Measurements from ENCODE around the gene SLC30A3.

SLC30A3 gene

DNA sequence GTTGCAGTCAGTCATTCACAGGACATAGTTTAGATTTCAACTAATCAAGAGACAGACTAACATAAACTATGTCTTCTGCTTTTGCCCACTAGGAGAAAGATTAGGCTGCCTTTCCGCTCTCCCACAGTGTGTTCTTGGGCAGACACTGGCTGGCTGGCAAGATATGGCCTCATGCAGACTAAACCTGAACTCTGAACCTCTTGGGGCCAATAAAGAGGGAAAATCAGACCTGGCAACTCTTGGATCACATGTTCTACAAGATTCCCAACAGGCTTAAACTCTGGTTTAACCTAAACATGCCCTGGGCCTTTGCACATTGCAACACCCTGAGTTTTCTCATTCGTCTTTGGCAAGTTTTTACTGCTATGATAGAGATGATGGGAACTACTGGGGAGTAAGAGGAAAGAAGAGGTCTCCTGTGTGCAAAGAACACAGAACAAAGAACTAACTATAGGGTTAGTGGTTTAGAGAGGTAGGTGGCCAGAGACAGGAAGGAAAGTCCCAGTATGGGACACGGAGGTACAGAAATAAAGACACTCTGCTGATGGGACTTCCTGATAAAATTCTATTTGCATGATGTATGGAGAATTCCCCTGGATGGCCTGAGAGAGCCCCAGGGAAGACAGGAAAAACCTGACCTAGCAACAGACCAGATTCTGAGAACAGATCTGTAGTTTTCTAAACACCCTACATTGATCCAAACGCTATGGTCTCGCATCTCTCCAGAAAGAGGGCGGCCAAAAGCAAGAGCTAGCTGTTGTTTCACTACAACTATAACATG lies 53.0 kb downstream of the SLC30A3 start:
- peak; percentile 61 for DNase-seq (ENCODE audit: low spot score)
- TF ChIP-seq, protein P1, sequence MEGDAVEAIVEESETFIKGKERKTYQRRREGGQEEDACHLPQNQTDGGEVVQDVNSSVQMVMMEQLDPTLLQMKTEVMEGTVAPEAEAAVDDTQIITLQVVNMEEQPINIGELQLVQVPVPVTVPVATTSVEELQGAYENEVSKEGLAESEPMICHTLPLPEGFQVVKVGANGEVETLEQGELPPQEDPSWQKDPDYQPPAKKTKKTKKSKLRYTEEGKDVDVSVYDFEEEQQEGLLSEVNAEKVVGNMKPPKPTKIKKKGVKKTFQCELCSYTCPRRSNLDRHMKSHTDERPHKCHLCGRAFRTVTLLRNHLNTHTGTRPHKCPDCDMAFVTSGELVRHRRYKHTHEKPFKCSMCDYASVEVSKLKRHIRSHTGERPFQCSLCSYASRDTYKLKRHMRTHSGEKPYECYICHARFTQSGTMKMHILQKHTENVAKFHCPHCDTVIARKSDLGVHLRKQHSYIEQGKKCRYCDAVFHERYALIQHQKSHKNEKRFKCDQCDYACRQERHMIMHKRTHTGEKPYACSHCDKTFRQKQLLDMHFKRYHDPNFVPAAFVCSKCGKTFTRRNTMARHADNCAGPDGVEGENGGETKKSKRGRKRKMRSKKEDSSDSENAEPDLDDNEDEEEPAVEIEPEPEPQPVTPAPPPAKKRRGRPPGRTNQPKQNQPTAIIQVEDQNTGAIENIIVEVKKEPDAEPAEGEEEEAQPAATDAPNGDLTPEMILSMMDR (IDR thresholded peaks at IDR 0.05; ENCODE audit: extremely low read depth, insufficient read depth, missing control alignments) = no peak
- in situ Hi-C loops (cut with MboI; ENCODE audit: low pct_unique_long_range_greater_than_20kb, low sequenced_read_pairs, unreplicated experiment) = no loop called here

DNA sequence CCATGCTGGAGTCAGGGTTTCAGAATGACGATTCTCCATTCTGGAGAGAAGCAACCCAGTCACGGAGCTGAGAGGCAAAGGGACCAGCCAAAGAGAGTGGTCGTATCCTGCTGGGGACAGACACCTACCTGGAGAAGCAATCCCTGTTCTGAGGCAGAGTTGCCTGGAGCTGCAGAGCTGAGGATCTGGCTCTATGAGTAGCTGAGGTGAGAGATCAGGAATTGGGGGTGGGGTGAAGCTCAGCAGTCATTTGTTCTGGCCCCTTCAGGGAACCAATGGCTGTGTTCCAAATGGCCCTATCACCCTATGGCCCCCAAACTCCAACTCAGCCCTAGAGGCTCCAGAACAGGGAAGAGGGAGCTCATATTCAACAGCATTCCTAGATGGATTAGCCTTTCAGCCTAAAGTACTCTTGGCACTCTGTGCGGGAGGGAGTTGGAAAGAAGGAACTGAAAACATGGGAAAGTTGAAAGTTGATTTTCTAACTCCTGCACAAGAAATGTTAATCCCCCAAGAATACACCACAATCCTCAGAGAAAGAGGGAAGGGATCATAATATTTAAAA lies 54.3 kb downstream of the SLC30A3 start:
- TF ChIP-seq, protein P1 (IDR thresholded peaks at IDR 0.05; ENCODE audit: extremely low read depth, insufficient read depth, missing control alignments) = no peak
- no peak for DNase-seq (ENCODE audit: low spot score)
- in situ Hi-C loops (cut with MboI; ENCODE audit: low pct_unique_long_range_greater_than_20kb, low sequenced_read_pairs, unreplicated experiment) = no loop called here

DNA sequence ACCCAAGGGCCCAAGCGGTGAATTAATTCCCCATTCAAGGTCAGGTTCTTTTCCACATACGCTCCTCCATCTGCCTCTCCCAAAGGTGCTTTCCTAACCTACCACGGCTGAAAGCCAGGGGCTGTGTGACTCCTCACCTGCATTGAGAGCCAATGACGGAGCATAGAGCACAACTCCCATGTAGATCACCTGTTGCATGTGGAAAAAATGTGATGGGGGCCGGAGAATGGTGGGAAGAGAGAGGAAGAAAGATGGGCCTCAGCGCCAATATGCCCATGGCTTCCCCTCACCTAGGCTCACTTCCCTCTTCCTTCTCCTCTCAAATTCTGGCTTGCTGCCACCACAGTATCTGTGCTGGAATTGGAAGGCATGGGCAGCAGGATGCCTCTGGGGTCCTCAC lies 56.5 kb downstream of the SLC30A3 start:
- in situ Hi-C loops (cut with MboI; ENCODE audit: low pct_unique_long_range_greater_than_20kb, low sequenced_read_pairs, unreplicated experiment) = no loop called here
- TF ChIP-seq, protein P1 (IDR thresholded peaks at IDR 0.05; ENCODE audit: extremely low read depth, insufficient read depth, missing control alignments) = no peak
- DNase-seq (ENCODE audit: low spot score) = no peak

DNA sequence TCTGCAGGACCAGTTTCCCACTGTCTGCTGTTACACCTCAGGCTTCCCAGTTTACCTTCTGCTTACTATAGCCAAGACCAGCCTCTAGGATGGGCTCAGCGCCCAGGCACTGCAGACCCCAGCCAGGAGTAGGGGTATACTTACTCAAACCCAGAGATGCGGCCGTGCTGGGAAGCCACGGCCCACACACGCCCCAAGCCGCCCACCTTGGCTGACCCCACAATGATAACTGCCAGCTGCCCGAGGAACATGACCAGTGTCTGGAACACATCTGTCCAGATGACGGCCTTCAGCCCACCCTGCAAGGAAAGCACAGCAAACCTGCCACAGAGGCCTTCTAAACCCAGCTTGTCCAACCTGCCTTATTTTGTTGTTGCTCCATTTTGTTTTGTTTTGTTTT lies 57.6 kb downstream of the SLC30A3 start:
- in situ Hi-C loops (cut with MboI; ENCODE audit: low pct_unique_long_range_greater_than_20kb, low sequenced_read_pairs, unreplicated experiment) = no loop called here
- DNase-seq (ENCODE audit: low spot score) = no peak
- TF ChIP-seq, protein P1 (IDR thresholded peaks at IDR 0.05; ENCODE audit: extremely low read depth, insufficient read depth, missing control alignments) = no peak

DNA sequence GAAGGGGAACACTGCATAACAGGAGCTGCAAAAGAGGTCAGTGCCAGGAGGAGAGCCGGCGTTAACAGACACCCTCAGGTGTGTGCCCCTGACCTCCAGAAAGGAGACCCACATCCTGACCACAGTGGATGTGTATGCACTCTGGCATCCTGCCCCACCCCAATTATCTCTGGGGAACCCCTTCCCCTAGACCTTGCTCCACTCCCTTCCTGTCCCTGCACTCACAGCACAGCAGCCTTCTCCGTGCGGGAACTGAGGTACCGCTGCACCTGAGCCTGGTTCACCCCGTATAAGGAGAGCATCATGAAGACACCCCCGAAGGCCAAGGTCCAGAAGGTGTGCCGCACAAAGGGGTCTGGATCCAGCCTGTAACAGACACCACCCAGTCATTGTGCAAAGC lies 58.3 kb downstream of the SLC30A3 start:
- DNase-seq (ENCODE audit: low spot score) = no peak
- TF ChIP-seq, protein P1 (IDR thresholded peaks at IDR 0.05; ENCODE audit: extremely low read depth, insufficient read depth, missing control alignments) = no peak
- in situ Hi-C loops (cut with MboI; ENCODE audit: low pct_unique_long_range_greater_than_20kb, low sequenced_read_pairs, unreplicated experiment) = no loop called here

DNA sequence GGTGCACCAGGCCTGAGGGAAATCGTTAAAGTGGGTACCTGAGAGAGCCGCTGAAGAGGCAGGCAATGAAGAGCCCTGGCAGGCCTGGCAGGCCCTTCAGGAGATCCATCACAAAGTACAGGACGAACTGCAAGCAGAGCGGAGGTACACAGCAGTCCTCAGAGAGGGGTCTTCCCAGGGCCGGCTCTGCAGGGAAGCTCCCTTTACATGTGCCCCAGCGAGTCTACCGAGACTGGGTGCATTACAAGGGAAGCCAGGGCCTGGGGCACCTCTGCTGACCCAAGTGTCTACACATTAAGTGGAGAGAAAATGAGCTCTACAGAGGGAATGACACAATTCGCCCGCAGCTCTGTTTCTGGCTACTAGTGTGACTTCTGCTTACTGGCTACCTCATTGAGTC lies 59.1 kb downstream of the SLC30A3 start:
- in situ Hi-C loops (cut with MboI; ENCODE audit: low pct_unique_long_range_greater_than_20kb, low sequenced_read_pairs, unreplicated experiment) = no loop called here
- TF ChIP-seq, protein P1 (IDR thresholded peaks at IDR 0.05; ENCODE audit: extremely low read depth, insufficient read depth, missing control alignments) = no peak
- DNase-seq (ENCODE audit: low spot score) = no peak

All from GM13977 (cell line).